ENCODE results near the gene BCL2L12.

DNA sequence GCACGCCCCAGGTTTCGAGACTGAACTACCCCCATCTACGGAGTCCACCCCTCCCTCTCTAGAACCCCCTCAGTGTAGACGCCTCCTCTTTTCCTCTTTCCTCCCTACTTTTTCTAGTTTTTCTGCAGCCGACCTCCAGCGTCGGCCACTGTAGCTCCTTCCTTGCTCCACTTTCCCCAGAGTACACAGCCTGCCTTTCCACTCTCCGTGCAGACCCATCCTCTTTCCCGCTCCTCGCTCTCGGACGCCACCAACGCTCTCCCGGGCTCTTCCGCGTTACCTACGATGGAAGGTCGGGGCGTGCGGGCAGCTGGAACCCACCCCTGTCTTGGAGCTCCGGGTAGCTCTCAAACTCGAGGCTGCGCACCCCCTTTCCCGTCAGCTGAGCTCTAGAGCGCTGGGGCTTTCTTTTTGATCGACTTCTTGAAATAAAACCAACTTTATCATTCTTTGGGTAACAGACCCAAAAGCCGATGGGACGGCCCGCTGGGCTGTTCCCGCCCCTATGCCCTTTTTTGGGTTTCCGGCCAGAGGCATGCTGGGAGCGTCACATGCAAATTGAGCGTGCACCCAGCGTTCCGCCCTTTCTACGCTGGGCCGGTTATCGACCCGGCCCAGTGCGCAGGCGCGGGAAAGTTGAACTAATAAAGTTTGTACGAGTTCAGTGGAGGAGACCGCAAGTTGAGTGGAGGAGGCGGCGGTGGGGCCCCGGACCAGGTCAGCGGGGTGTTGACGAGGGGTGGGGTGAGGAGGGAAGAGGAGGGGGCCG, at the start of gene BCL2L12, which contains the start of gene IRF3:
- TF ChIP-seq, protein P1, sequence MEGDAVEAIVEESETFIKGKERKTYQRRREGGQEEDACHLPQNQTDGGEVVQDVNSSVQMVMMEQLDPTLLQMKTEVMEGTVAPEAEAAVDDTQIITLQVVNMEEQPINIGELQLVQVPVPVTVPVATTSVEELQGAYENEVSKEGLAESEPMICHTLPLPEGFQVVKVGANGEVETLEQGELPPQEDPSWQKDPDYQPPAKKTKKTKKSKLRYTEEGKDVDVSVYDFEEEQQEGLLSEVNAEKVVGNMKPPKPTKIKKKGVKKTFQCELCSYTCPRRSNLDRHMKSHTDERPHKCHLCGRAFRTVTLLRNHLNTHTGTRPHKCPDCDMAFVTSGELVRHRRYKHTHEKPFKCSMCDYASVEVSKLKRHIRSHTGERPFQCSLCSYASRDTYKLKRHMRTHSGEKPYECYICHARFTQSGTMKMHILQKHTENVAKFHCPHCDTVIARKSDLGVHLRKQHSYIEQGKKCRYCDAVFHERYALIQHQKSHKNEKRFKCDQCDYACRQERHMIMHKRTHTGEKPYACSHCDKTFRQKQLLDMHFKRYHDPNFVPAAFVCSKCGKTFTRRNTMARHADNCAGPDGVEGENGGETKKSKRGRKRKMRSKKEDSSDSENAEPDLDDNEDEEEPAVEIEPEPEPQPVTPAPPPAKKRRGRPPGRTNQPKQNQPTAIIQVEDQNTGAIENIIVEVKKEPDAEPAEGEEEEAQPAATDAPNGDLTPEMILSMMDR (IDR thresholded peaks at IDR 0.05; ENCODE audit: insufficient read depth, low read length, poor library complexity, severe bottlenecking), result no peak
- no peak for TF ChIP-seq EZH2phosphoT487 (conservative IDR thresholded peaks at IDR 0.05; ENCODE audit: low read length)
